Retina (tissue), 1 donor: ENCODE results near the gene EPB41L4B.
"Not testable (repeated sequence)": the region's sequence is repeated elsewhere in the genome, so short reads cannot be mapped to it uniquely, and the experiment has no call there.

Experiments used
- DNase-seq: peaks from one replicate; pipeline ENCODE4 v3.0.0-alpha.2; 2016

EPB41L4B gene

GRCh38 chr9:109156708-109157107, 164.2 kb downstream of the EPB41L4B start:
- DNase-seq, result no peak

GRCh38 chr9:109150925-109151545, 169.8 kb downstream of the EPB41L4B start:
- DNase-seq, result no peak

DNA sequence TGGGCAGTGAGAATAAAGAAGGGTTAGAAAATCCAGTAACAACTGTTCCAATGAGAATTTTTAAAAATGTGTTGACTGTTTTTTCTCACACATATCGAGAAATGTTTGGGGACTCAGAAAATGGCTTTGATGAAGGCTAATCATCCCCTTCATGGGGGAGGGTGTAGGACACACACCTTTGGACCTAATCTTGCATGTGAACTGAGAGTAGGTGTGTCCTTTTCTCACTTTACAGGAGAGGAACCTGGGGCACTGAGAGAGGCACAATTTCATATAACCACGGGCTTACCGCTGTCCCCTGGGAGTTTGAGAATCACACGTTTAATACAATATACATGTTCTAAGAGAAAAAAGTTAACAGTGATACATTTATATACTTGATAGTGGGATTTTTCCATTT, 171.1 kb downstream of the EPB41L4B start:
- no peak for DNase-seq

DNA sequence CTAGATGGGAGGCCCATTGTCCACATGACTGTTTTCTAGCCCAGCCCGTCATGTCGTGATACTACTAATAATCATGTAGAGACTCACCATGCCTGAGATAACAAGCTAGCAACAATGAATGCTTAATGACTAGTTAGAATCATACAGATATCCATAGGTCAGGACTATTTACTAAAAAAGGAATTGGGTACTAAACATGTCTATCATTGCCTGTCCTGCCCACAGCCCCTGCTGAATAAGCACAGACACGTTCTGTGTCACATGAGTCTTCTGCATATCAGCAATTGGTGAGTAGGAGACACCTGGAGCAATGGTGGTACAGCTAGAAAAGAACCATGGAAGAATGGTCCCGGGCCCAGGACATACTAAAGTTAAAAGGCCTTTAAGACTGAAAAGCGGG, 171.8 kb downstream of the EPB41L4B start:
- DNase-seq, result no peak

DNA sequence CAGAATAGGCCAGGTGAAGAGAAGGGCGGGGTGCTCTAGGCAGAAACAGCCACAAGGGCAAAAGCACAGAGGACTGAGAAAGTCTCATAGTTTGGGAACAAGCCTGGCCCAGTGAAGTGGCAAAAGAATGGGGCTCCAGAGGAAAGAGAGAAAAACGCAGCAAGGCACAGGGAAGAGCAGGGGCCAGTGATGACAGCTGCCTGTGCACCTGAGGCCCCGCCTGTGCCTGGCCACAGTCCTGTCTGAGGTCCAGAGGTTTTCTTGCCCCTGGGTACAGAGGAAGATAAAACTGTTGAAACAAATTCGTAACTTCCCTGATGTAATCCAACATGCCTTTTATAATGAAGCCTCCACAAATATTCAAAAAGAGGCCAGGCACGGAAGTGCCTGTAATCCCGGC, 175.8 kb downstream of the EPB41L4B start:
- DNase-seq, result no peak

DNA sequence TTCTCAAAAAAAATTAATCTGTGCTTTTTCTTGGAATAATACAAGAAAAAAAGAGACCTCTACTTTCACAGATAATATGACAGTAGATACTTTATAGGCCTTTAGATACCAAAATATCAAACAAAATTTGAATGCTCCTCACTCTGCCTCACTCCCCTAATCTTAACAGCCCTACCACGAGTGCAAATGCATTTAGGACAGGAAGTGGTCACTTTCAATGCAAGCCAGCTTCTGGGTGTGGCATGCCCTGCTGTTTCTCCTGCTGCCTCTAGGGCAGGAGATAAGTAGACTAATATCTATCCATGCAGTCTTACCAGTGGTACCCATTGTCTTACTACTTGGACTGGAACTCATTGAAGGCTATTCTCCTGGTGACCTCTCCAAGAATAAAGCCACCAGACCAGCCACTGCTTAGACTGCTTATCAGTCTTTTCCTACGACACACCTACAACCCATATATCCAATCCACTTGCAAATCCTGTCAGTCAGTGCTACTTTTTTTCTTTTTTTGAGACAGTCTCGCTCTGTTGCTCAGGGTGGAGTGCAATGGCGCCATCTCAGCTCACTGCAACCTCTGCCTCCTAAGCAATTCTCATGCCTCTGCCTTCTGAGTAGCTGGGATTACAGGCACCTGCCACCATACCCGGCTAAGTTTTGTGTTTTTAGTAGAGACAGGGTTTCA, 176.8 kb downstream of the EPB41L4B start:
- DNase-seq, result no peak

GRCh38 chr9:109141375-109141774, 179.5 kb downstream of the EPB41L4B start:
- no peak for DNase-seq

GRCh38 chr9:109139851-109140250, 181.0 kb downstream of the EPB41L4B start:
- DNase-seq, result no peak

DNA sequence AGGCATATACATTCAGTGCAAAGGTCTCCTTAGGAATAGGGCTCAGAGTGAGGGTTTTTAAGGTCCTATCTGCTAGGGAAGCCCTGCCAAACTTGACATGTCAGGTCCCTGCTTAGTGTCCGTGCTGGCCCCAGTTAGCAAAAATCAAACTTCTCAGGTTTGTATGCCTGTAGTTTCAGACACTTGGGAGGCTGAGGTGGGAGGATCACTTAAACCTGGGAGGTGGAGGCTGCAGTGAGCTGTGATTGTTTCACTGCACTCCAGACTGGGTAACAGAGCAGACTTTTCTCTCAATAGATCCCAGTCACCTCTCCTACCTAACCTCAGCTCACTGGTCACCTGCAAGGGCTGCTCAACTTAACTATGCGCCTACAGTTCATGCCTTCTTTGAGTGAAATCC, 182.4 kb downstream of the EPB41L4B start:
- no peak for DNase-seq

DNA sequence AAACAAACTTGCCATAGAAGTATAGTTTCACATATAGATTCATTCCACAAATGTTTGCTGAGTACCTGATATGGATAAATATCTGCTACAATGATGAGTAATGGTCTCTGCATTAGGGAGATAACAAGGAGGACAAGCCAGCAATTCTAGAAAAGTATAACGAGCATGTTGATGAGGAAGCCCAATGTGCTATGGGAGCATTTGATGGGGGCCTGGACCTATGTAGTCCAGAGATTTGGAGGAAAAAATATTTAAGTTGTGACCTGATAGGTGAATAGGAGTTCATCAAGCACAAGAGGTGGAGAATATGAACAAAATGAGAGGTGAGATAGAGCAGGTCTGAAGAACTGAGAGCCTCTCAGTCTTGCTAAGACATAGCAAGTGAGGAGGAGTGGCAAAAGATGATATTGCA, 186.7 kb downstream of the EPB41L4B start:
- DNase-seq, result no peak

- no peak for DNase-seq
Measured at GRCh38 chr9:109133533-109133932, 187.3 kb downstream of the EPB41L4B start.

- DNase-seq, result no peak
Measured at GRCh38 chr9:109132567-109133021, 188.3 kb downstream of the EPB41L4B start.

DNA sequence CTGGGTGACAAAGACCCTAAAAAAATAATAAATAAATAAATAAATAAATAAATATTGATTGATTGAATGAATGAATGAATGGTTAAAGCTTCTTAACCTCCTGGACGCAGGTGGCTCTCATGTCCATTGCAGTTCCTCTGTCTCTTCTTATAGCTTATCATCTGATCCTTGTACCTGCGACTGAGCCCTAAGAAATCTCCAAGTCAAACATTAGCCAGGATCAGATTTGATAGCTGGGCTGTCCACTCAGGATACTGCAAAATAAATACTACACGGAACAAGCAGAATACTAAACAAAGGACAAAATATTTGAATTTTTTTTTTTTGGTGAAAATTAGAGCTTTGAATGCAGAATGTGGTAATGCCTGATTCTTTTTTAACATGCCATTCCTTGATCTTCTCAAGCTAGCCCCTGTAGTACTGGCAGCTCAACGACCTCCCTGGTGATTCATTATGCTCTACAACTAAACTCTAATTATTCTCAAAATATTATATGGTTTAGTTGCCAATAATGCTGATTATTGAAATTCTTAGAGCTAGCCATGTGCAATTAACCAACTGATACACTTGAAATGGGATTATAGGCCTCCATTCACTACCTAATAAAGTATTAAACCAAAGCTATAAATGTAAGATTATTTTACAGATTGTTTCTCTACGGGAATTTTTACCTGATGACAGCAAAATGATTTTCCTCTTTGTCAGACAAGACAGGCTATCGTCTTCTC, 191.2 kb downstream of the EPB41L4B start:
- DNase-seq, result no peak

DNA sequence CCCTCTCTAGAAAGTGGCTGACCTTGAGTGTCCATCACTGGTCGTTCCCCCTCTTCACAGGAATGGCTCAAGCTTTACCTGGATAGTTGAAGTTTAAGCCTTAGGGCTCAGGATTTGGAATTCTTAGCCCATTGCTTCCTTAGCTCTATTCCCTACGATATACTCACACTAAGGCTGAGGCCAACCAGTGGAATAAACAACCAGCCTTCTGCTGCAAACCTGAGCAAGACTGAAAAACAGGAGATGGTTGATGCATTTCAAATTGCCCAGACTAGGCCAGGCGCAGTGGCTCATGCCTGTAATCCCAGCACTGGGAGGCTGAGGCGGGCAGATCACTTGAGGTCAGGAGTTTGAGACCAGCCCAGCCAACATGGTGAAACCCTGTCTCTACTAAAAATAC, 194.2 kb downstream of the EPB41L4B start:
- DNase-seq, result not testable (repeated sequence)

DNA sequence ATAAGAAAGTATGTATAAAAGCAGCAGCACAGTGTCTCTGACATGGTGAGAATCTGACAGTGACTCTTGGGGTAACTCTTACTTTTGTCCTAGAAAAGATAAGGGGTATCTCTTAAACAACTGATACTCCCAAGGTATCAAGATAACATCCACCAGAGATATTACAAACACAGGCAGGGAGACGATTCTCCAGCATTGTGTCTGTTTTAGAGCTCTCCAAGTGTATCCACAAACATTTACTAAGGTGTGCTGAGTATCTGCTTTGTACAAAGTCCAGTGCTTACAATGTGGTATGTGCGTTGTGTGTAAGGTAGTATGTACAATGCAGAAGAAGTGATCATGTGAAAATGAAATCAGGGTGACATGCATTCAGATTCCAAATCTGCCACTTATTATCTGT, 196.7 kb downstream of the EPB41L4B start:
- no peak for DNase-seq

DNA sequence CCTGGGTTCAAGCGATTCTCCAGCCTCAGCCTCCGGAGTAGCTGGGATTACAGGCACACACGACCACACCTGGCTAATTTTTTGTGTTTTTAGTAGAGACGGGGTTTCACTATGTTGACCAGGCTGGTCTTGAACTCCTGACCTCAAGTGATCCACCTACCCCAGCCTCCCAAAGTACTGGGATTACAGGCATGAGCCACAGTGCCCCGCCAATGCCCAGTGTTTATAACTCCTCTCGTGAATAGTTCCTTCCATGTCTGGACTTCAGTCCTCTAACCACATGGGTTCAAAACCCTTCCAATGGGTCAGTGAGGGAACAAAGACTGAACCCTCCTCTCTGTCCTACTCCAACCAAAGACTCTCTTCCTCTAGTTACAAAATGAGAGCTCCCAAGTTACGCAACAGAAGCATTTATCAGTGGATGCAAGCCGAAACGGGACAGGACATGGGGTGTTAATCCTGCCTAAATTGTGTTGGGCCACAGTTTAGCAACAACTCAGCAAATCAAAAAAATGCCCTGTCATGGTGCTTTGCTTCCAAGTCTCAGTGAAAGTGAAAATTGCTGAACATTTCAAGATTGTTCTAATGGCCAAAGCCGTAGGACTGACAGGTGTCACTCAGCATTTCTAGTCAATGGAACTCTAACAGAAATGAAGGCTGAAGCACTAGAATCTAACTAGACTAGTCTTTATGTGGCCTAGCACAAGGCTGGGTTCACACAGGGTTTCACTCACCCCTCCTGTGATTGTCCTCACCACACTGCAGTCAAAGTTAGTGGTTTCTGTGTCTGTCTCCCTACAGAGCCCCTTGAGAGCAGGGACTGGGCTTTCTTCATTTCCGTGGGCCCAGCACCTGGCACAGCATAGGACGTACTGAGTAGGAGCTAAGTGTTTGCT, 197.9 kb downstream of the EPB41L4B start:
- DNase-seq, result no peak
